ENCODE measurements around the gene CARD19. TPM values are rescaled to one million over a fixed set of nuclear protein-coding genes. Genes with fewer than 3 reads are reported as not detected.
A peak's percentile ranks its signal among the peaks of the same experiment; 100 is the strongest.
"Not testable (repeated sequence)": the region's sequence is repeated elsewhere in the genome, so short reads cannot be mapped to it uniquely, and the experiment has no call there.

Gene CARD19
- total RNA-seq, 2 donors from 2014 or later = 83.6 to 87.3 TPM

GRCh38 chr9:93098236-93098946 lies 2.4 kb downstream of the CARD19 start:
- Mint-ChIP-seq H3K27me3 (no peaks in the 10 kb centered on the region), H3K36me3 (ENCODE audit: low read depth) (peaks cover 18% of the 10 kb centered on the region), H3K9me3 (peaks cover under 1% of the 10 kb centered on the region), H3K4me3 (peak overlapping the region; percentile 88), H3K4me1 (peaks cover 48% of the 10 kb centered on the region), H3K27ac (peak overlapping the region; percentile 86)
- ATAC-seq (replicated peaks) = peak; percentile 34

- H3K9me3 Mint-ChIP-seq = peaks cover 3% of the 10 kb centered on the region
- H3K27me3 Mint-ChIP-seq = no peaks in the 10 kb centered on the region
- ATAC-seq (replicated peaks) = no peak
- H3K36me3 Mint-ChIP-seq (ENCODE audit: low read depth) = peaks cover 29% of the 10 kb centered on the region
- peaks cover 42% of the 10 kb centered on the region for H3K4me1 Mint-ChIP-seq
- H3K4me3 Mint-ChIP-seq = peak overlapping the region; percentile 88
- peak overlapping the region; percentile 16 for H3K27ac Mint-ChIP-seq
Measured at GRCh38 chr9:93099551-93100275, 3.7 kb downstream of the CARD19 start.

GRCh38 chr9:93100276-93100636 lies 4.2 kb downstream of the CARD19 start:
- Mint-ChIP-seq H3K9me3 (peaks cover 3% of the 10 kb centered on the region), H3K27ac (no peak overlapping the region), H3K27me3 (no peaks in the 10 kb centered on the region), H3K36me3 (ENCODE audit: low read depth) (peaks cover 34% of the 10 kb centered on the region), H3K4me1 (peaks cover 43% of the 10 kb centered on the region), H3K4me3 (peak overlapping the region; percentile 6)
- no peak for ATAC-seq (replicated peaks)

- H3K4me1 Mint-ChIP-seq = peaks cover 51% of the 10 kb centered on the region
- H3K27ac Mint-ChIP-seq; H3K9me3 Mint-ChIP-seq; ATAC-seq (replicated peaks); H3K27me3 Mint-ChIP-seq; H3K4me3 Mint-ChIP-seq: not testable (repeated sequence)
- peaks cover 41% of the 10 kb centered on the region for H3K36me3 Mint-ChIP-seq (ENCODE audit: low read depth)
Measured at GRCh38 chr9:93101086-93101485, 5.1 kb downstream of the CARD19 start.

GRCh38 chr9:93105620-93106019 lies 9.6 kb downstream of the CARD19 start:
- ATAC-seq (replicated peaks) = no peak

GRCh38 chr9:93107151-93107824 lies 11.3 kb downstream of the CARD19 start:
- Mint-ChIP-seq H3K4me1 (peaks cover 50% of the 10 kb centered on the region), H3K27me3 (no peaks in the 10 kb centered on the region), H3K27ac (peak overlapping the region; percentile 63), H3K36me3 (ENCODE audit: low read depth) (peaks cover 62% of the 10 kb centered on the region), H3K4me3 (peak overlapping the region; percentile 74), H3K9me3 (peaks cover 3% of the 10 kb centered on the region)
- no peak for ATAC-seq (replicated peaks)

More at GRCh38 chr9:93105620-93106019, 9.6 kb downstream of the CARD19 start:
- Mint-ChIP-seq H3K27ac (peak overlapping the region; percentile 69), H3K4me1 (peaks cover 55% of the 10 kb centered on the region), H3K36me3 (ENCODE audit: low read depth) (peaks cover 67% of the 10 kb centered on the region), H3K27me3 (no peaks in the 10 kb centered on the region), H3K9me3 (peaks cover 3% of the 10 kb centered on the region), H3K4me3 (peak overlapping the region; percentile 57)

GRCh38 chr9:93107825-93108161 lies 11.8 kb downstream of the CARD19 start:
- ATAC-seq (replicated peaks) = peak; percentile 60
- H3K27me3 Mint-ChIP-seq = no peaks in the 10 kb centered on the region
- H3K36me3 Mint-ChIP-seq (ENCODE audit: low read depth) = peaks cover 67% of the 10 kb centered on the region
- H3K27ac Mint-ChIP-seq = peak overlapping the region; percentile 63
- H3K9me3 Mint-ChIP-seq = peaks cover 3% of the 10 kb centered on the region
- H3K4me3 Mint-ChIP-seq = peak overlapping the region; percentile 74
- H3K4me1 Mint-ChIP-seq = peaks cover 47% of the 10 kb centered on the region

- peaks cover 2% of the 10 kb centered on the region for H3K9me3 Mint-ChIP-seq
- H3K27me3 Mint-ChIP-seq = no peaks in the 10 kb centered on the region
- H3K36me3 Mint-ChIP-seq (ENCODE audit: low read depth) = peaks cover 71% of the 10 kb centered on the region
- peak overlapping the region; percentile 74 for H3K4me3 Mint-ChIP-seq
- peaks cover 40% of the 10 kb centered on the region for H3K4me1 Mint-ChIP-seq
- H3K27ac Mint-ChIP-seq = peak overlapping the region; percentile 72
- peak; percentile 92 for ATAC-seq (replicated peaks)
Measured at GRCh38 chr9:93108291-93109041, 12.4 kb downstream of the CARD19 start.

- Mint-ChIP-seq H3K4me1 (peaks cover 33% of the 10 kb centered on the region), H3K27me3 (no peaks in the 10 kb centered on the region), H3K4me3 (no peak overlapping the region), H3K9me3 (no peaks in the 10 kb centered on the region), H3K36me3 (ENCODE audit: low read depth) (peaks cover 60% of the 10 kb centered on the region), H3K27ac (no peak overlapping the region)
- ATAC-seq (replicated peaks) = no peak
Measured at GRCh38 chr9:93110311-93110855, 14.4 kb downstream of the CARD19 start.

GRCh38 chr9:93111001-93111370 lies 15.0 kb downstream of the CARD19 start:
- no peak for ATAC-seq (replicated peaks)

GRCh38 chr9:93111371-93112115 lies 15.5 kb downstream of the CARD19 start:
- no peaks in the 10 kb centered on the region for H3K27me3 Mint-ChIP-seq
- H3K27ac Mint-ChIP-seq = no peak overlapping the region
- H3K4me3 Mint-ChIP-seq = no peak overlapping the region
- ATAC-seq (replicated peaks) = peak; percentile 23
- H3K4me1 Mint-ChIP-seq = peaks cover 24% of the 10 kb centered on the region
- H3K36me3 Mint-ChIP-seq (ENCODE audit: low read depth) = peaks cover 54% of the 10 kb centered on the region
- no peaks in the 10 kb centered on the region for H3K9me3 Mint-ChIP-seq

More at GRCh38 chr9:93111001-93111370, 15.0 kb downstream of the CARD19 start:
- H3K4me3 Mint-ChIP-seq = no peak overlapping the region
- no peaks in the 10 kb centered on the region for H3K9me3 Mint-ChIP-seq
- no peaks in the 10 kb centered on the region for H3K27me3 Mint-ChIP-seq
- H3K36me3 Mint-ChIP-seq (ENCODE audit: low read depth) = peaks cover 54% of the 10 kb centered on the region
- H3K27ac Mint-ChIP-seq = no peak overlapping the region
- H3K4me1 Mint-ChIP-seq = peaks cover 27% of the 10 kb centered on the region

GRCh38 chr9:93112116-93112863 lies 16.3 kb downstream of the CARD19 start:
- Mint-ChIP-seq H3K27me3 (no peaks in the 10 kb centered on the region), H3K4me1 (peaks cover 19% of the 10 kb centered on the region), H3K9me3 (no peaks in the 10 kb centered on the region), H3K36me3 (ENCODE audit: low read depth) (peaks cover 54% of the 10 kb centered on the region), H3K4me3 (no peak overlapping the region), H3K27ac (no peak overlapping the region)
- no peak for ATAC-seq (replicated peaks)

GRCh38 chr9:93112864-93113389 lies 16.9 kb downstream of the CARD19 start:
- Mint-ChIP-seq H3K27ac (no peak overlapping the region), H3K27me3 (no peaks in the 10 kb centered on the region), H3K9me3 (no peaks in the 10 kb centered on the region), H3K4me1 (peaks cover 12% of the 10 kb centered on the region), H3K36me3 (ENCODE audit: low read depth) (peaks cover 48% of the 10 kb centered on the region), H3K4me3 (no peak overlapping the region)
- ATAC-seq (replicated peaks) = no peak
